ENCODE measurements around the gene WDR41.
"Not testable (repeated sequence)": the region's sequence is repeated elsewhere in the genome, so short reads cannot be mapped to it uniquely, and the experiment has no call there.

WDR41 gene

DNA sequence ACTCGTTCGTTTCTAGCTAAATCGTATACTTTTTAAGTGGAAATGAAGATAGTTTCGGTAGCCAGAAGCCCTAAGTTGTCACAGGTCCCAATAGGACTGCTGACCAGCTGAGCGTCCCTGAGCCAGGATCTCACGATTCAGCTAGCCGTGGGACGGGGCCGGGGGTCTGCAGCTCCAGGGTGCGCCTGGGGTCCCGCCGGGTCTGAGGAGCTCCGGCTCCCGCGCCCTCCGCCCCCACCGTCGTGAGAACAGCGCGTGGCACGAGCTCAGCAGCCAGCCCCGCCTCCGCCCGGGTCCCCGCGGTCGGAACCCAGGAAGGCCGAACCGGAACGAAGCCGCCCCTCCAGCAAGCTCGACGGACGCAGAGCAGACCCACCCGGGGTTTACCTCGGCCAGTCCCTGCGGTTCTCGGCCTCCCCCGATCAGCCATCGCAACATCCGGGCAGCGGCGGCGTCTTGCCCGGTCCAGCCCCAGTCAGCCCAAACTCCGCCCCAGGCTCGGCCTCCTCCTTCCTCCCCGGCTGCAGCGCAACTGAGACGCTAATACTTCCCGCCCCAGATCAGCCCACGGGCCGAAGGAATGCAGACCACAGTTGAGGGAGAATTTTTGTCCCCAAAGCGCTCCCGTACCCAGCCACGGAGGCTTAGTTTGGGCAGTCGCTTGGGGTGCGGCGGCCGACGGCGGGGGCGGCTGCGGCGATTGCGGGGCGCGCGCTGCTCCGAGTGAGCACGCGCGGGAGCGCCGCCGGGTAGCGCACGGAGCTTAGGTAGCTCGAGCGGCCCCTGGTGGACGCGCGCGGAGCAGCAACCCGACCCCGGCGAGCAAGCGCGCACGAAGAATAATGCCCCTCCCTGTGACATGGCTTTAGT, at the start of gene WDR41:
TSS of gene WDR41 (minus strand) at position 534 of the 870 bp plus-strand sequence. CDS start at position 438, 96 bp downstream.
- DNase-seq: peak; percentile 96

- no peak for DNase-seq
Observed at GRCh38 chr5:77531297-77531696, 39.2 kb upstream of the WDR41 start.

DNA sequence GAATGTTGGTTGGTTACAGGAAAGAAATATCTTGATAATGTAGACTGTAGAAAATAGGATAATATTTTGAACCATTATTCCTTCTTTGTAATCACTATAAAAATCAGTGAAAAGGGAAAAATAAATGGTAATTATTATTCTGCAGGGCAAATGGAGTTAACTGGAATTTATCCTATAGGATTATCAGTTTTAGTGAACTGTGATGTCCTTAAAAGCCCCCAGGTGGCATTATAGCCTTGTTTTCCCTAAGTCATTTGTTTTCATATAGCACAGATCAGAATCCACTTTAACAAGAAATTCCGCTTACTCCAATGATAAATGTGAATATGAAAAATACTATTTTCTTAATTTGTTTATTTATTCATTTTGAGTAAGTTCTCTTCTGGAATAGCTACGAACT, 26.2 kb upstream of the WDR41 start:
- DNase-seq: peak; percentile 9

DNA sequence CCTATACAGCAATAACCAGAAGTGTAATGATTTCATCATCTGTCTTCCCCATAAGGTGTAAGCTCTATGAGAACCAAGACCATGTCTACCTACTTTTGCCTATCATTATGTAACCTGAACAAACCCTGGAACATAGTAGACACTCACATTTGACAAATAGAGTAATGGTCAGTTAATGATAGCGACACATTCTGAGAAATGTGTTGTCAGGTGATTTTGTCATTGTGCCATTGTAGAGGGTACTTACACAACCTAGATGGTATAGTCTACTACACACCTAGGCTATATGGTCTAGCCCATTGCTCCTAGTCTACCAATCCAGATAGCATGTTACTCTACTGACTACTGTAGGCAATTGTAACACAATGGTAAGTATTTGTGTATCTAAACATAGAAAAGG, 22.3 kb upstream of the WDR41 start:
- no peak for DNase-seq

- DNase-seq: no peak
Observed at GRCh38 chr5:77513321-77513720, 21.2 kb upstream of the WDR41 start.

DNA sequence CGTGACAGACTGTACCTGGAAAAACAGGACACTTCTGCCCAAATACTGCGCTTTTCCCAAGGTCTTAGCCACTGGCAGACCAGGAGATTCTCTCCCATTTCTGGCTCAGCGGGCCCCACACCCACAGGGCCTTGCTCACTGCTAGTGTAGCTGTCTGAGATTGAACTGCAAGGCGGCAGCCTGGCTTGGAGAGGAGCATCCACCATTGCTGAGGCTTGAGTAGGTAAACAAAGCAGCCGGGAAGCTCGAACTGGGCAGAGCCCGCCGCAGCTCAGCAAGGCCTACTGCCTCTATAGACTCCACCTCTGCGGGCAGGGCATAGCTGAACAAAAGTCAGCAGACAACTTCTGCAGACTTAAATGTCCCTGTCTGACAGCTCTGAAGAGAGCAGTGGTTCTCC, 9.0 kb upstream of the WDR41 start:
- DNase-seq: not testable (repeated sequence)

DNA sequence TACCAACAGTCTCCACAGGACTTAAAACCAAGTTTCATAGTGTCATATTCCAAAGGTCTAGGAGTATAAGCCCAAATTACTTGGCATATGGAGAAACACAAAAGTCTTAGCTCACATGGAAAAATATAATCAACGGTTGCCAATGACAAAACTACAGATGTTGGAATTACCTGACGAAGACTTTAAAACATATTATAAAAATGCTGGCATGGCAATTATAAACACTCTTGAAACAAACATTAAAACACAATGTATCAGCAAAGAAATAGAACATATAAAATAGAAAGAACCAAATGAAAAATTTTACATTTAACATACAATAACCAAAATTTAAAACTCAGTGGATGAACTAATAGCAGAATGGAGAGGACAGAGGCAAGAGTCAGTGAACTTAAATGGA, 7.9 kb upstream of the WDR41 start:
- no peak for DNase-seq

- no peak for DNase-seq
Observed at GRCh38 chr5:77499441-77499840, 7.3 kb upstream of the WDR41 start.

- no peak for DNase-seq
Observed at GRCh38 chr5:77498952-77499351, 6.8 kb upstream of the WDR41 start.

GRCh38 chr5:77494935-77495334, 2.8 kb upstream of the WDR41 start:
- DNase-seq: no peak

GRCh38 chr5:77492653-77493000, 511 bp upstream of the WDR41 start:
- no peak for DNase-seq

DNA sequence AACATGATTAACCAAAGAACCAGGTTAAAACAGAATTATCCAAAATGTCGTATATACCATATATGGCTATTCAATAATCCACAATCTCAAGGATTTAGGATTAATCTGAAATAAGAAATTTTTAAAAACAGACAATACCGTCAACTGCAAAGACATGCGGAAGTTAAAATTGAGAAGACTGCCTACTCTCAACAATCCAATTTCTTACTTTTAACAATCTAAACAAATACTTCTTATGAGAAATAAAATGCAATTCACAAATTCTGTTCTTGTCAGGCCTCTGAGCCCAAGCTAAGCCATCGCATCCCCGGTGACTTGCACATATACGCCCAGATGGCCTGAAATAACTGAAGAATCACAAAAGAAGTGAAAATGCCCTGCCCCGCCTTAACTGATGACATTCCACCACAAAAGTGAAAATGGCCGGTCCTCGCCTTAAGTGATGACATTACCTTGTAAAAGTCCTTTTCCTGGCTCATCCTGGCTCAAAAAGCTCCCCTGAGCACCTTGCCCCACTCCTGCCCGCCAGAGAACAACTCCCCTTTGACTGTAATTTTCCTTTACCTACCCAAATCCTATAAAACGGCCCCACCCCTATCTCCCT, 1.3 kb downstream of the WDR41 start:
- peak; percentile 18 for DNase-seq

GRCh38 chr5:77486344-77486962, 5.7 kb downstream of the WDR41 start:
- DNase-seq: no peak

- no peak for DNase-seq
Observed at GRCh38 chr5:77483682-77484081, 8.4 kb downstream of the WDR41 start.

DNA sequence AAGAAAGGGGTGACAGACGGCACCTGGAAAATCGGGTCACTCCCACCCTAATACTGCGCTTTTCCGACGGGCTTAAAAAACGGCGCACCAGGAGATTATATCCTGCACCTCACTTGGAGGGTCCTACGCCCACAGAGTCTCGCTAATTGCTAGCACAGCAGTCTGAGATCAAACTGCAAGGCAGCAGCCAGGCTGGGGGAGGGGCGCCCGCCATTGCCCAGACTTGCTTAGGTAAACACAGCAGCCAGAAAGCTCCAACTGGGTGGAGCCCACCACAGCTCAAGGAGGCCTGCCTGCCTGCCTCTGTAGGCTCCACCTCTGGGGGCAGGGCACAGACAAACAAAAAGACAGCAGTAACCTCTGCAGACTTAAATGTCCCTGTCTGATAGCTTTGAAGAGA, 17.1 kb downstream of the WDR41 start:
- DNase-seq: not testable (repeated sequence)

DNA sequence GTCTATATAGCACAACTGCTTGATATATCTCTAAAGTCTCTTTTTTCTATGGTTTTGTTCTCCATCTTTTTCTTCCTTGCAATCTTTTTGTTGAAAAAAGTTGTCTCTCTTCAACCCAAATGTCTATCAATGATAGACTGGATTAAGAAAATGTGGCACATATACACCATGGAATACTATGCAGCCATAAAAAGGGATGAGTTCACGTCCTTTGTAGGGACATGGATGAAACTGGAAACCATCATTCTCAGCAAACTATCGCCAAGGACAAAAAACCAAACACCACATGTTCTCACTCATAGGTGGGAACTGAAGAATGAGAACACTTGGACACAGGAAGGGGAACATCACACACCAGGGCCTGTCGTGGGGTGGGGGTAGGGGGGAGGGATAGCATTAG, 23.2 kb downstream of the WDR41 start:
- not testable (repeated sequence) for DNase-seq

- no peak for DNase-seq
Observed at GRCh38 chr5:77463905-77464304, 28.2 kb downstream of the WDR41 start.

DNA sequence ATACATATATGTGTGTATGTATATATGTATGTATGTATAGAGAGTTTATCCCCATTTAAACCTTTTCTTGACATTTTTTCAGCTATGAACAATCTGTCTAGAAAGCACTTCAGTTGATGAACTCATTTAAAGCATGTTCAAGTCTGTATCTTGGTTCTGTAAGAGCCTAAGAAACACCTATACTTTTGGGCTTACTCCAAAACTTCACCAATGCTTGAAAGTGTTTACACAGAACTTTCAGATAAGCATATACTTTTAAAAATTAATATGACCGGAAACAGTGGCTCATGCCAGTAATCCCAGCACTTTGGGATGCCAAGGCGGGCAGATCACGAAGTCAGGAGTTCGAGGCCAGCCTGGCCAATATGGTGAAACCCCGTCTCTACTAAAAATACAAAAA, 30.8 kb downstream of the WDR41 start:
- DNase-seq: no peak

DNA sequence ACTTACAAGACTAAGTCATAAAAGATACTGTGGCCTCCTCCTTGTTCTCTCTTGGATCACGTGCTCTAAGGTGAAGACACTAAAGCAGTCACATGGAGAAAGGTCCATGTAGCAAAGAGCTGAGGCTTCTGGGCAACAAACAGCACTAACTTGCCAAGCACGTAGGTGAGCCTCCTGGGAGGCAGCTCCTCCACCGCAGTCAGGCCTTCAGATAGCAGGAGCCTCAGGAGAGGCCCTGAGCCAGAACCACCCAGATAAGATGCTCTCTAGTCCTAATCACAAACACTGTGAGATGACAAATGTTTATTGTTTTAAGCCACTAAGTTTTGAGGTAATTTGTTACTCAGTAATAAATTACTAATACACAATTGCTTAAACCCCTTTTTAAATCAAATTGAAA, 38.0 kb downstream of the WDR41 start:
- no peak for DNase-seq

DNA sequence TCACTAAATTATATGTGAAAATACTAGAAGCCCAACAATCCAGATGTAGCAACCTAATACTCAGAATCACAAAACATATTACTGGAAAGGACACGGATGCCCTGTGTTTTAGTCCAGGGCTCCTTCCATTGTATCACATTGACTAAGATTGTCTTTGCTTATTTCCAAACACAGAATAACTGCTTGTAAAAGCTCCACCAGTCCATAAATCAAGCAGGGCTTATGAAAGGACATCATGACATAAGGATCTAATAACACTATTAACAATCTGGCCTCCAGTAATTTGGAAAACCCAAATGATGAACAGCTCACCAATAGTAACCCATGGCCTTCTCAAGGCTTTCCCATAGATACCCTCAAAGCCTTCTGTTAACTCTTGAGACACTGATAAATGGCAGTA, 39.8 kb downstream of the WDR41 start:
- DNase-seq: no peak

DNA sequence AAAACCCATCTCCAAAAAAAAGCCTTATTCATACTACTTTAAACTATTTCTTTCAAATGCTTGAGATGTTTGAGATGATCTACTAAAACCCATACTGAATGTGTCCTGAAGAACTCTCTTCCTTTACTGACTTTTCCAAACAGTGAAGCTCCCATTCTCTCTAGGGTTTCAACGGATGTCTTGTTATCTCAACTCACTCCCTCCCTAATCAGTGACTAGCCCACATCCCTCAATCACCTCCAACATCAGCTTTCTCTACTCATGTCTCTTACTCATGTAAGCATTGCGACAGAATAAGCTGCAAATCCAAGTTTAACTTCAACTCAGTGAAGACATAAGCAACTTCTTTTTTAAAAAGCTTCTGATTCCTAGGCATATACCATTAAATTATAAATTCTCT, 42.1 kb downstream of the WDR41 start:
- DNase-seq: no peak

- no peak for DNase-seq
Observed at GRCh38 chr5:77449277-77449676, 42.8 kb downstream of the WDR41 start.

GRCh38 chr5:77448831-77449230, 43.3 kb downstream of the WDR41 start:
- DNase-seq: no peak

DNA sequence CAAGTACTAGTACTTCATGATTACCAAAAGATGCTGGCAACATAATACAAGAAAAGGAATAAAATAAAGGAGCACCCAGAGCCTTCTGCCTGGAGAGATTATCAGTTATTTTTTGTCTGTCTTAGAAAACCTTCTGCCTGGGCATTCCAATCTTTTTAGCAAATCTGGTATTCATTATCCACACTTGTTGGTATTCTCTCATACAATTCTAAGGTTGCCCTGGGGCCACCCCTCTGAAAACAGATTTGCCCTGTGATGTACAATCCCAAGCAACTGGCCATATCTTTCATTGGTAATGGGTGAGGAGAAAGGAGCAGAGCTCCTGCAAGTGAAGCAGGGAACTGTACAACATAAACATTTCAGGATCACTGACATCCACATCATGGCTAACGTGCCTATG, 47.8 kb downstream of the WDR41 start:
- peak; percentile 56 for DNase-seq

All from EL (cell line).